Coronary artery (tissue), 2 donors: ENCODE measurements around the gene ZNF280A.
"Not testable (repeated sequence)": the region's sequence is repeated elsewhere in the genome, so short reads cannot be mapped to it uniquely, and the experiment has no call there.

Source experiments
- DNase-seq: peaks from one replicate; pipeline ENCODE4 v3.0.0-alpha.2; 2017; ENCODE audit warnings: low spot score
- H3K27ac ChIP-seq, 2 donors: fragments of 200-600 bp; sonication (generic); one replicate each; pipeline ENCODE4 v1.5.1; 2016 to 2019
- H3K4me3 ChIP-seq: fragments of 200-600 bp; sonication (generic); 2 replicates; pipeline ENCODE4 v1.5.1; 2016; ENCODE audit warnings: mild to moderate bottlenecking, moderate library complexity
- CTCF ChIP-seq: fragments of 200-600 bp; sonication (generic); IDR thresholded peaks from one replicate; pipeline ENCODE4 v1.5.1; 2019; ENCODE audit warnings: antibody characterized with exemption

ZNF280A gene

GRCh38 chr22:22521631-22522030 lies 1.6 kb upstream of the ZNF280A start:
- Histone ChIP-seq H3K27ac (no peak overlapping the region), H3K4me3 (no peak overlapping the region)
- no peak for DNase-seq
- TF ChIP-seq CTCF, result no peak

- DNase-seq, result no peak
- Histone ChIP-seq H3K27ac (no peak overlapping the region), H3K4me3 (no peak overlapping the region)
- TF ChIP-seq CTCF, result no peak
Measured at GRCh38 chr22:22520667-22521602, 865 bp upstream of the ZNF280A start.

GRCh38 chr22:22519591-22519990 lies 479 bp downstream of the ZNF280A start:
- no peak for DNase-seq
- no peak for TF ChIP-seq CTCF
- Histone ChIP-seq H3K27ac (no peak overlapping the region), H3K4me3 (no peak overlapping the region)

GRCh38 chr22:22516992-22517391 lies 3.1 kb downstream of the ZNF280A start:
- no peak overlapping the region for H3K27ac ChIP-seq
- TF ChIP-seq CTCF, result no peak
- H3K4me3 ChIP-seq, result no peak overlapping the region
- no peak for DNase-seq

- Histone ChIP-seq H3K27ac (no peak overlapping the region), H3K4me3 (no peak overlapping the region)
- no peak for DNase-seq
- no peak for TF ChIP-seq CTCF
Measured at GRCh38 chr22:22515890-22516289, 4.2 kb downstream of the ZNF280A start.

- not testable (repeated sequence) for DNase-seq, H3K4me3 ChIP-seq, H3K27ac ChIP-seq
Measured at GRCh38 chr22:22514431-22514830, 5.6 kb downstream of the ZNF280A start.

GRCh38 chr22:22513619-22514018 lies 6.5 kb downstream of the ZNF280A start:
- no peak for TF ChIP-seq CTCF
- H3K4me3 ChIP-seq, result no peak overlapping the region
- DNase-seq, result no peak
- H3K27ac ChIP-seq, result no peak overlapping the region
